Activated T-helper 2 cell treated with anti-CD3 and anti-CD28 coated beads, Interferon-gamma antibody, Interleukin-2, Interleukin-4, amounts not matched to agents 10 μg/mL and 5 μg/mL and 100 μg/mL, durations not matched to agents 14 hours and 24 hours and 36 hours (primary cell): ENCODE results near the gene AP1B1. TPM values are rescaled to one million over a fixed set of nuclear protein-coding genes. Genes with fewer than 3 reads are reported as not detected.
"Not testable (repeated sequence)": the region's sequence is repeated elsewhere in the genome, so short reads cannot be mapped to it uniquely, and the experiment has no call there.

Experiments
- DNase-seq: peaks from one replicate; pipeline ENCODE4 v3.0.0; 2021; ENCODE audit warnings: low spot score
- H3K27ac Mint-ChIP-seq: one replicate; pipeline ENCODE4 v1.8.0; 2021; ENCODE audit warnings: mixed read lengths
- H3K27me3 Mint-ChIP-seq: one replicate; pipeline ENCODE4 v1.8.0; 2021; ENCODE audit warnings: low read depth, mixed read lengths
- H3K36me3 Mint-ChIP-seq: one replicate; pipeline ENCODE4 v1.8.0; 2021; ENCODE audit warnings: low read depth, mixed read lengths
- H3K4me1 Mint-ChIP-seq: one replicate; pipeline ENCODE4 v1.8.0; 2021; ENCODE audit warnings: low read depth, mixed read lengths
- H3K4me3 Mint-ChIP-seq: one replicate; pipeline ENCODE4 v1.8.0; 2021; ENCODE audit warnings: low read depth, mild to moderate bottlenecking, moderate library complexity, mixed read lengths
- H3K9me3 Mint-ChIP-seq: one replicate; pipeline ENCODE4 v1.8.0; 2021; ENCODE audit warnings: mixed read lengths
- intact Hi-C: fragments of 100-400 bp; cut with micrococcal nuclease; formaldehyde crosslinking; loops from one replicate; pipeline ENCODE4 v1.15.1; 2023
- total RNA-seq: library from RNA; stranded (reverse); gene quantifications from 2 replicates; pipeline ENCODE4 v1.2.3, GENCODE V29; 2022

AP1B1 gene
- total RNA-seq, 1 donor from 2014 or later = 73.4 TPM

- peaks cover 13% of the 10 kb centered on the region for H3K36me3 Mint-ChIP-seq
- no peak overlapping the region for H3K27ac Mint-ChIP-seq
- no peaks in the 10 kb centered on the region for H3K9me3 Mint-ChIP-seq
- H3K4me3 Mint-ChIP-seq = no peak overlapping the region
- intact Hi-C loops = no loop called here
- no peaks in the 10 kb centered on the region for H3K27me3 Mint-ChIP-seq
- no peak for DNase-seq
- H3K4me1 Mint-ChIP-seq = peaks cover 28% of the 10 kb centered on the region
Observed at GRCh38 chr22:29382580-29383302, 5.6 kb downstream of the AP1B1 start.

- intact Hi-C loops = no loop called here
- Mint-ChIP-seq H3K27ac (no peak overlapping the region), H3K9me3 (no peaks in the 10 kb centered on the region), H3K4me1 (peaks cover 22% of the 10 kb centered on the region), H3K27me3 (no peaks in the 10 kb centered on the region), H3K4me3 (no peak overlapping the region), H3K36me3 (peaks cover 27% of the 10 kb centered on the region)
- no peak for DNase-seq
Observed at GRCh38 chr22:29380856-29381255, 7.5 kb downstream of the AP1B1 start.

- Mint-ChIP-seq H3K4me1 (peaks cover 22% of the 10 kb centered on the region), H3K27ac (no peak overlapping the region), H3K27me3 (no peaks in the 10 kb centered on the region), H3K36me3 (peaks cover 28% of the 10 kb centered on the region), H3K4me3 (no peak overlapping the region), H3K9me3 (no peaks in the 10 kb centered on the region)
- intact Hi-C loops = no loop called here
- no peak for DNase-seq
Observed at GRCh38 chr22:29380032-29380781, 8.2 kb downstream of the AP1B1 start.

- Mint-ChIP-seq H3K27me3 (no peaks in the 10 kb centered on the region), H3K4me1 (peaks cover 22% of the 10 kb centered on the region), H3K9me3 (no peaks in the 10 kb centered on the region), H3K4me3 (no peak overlapping the region), H3K36me3 (peaks cover 24% of the 10 kb centered on the region), H3K27ac (no peak overlapping the region)
- intact Hi-C loops = no loop called here
- DNase-seq = no peak
Observed at GRCh38 chr22:29379258-29379657, 9.1 kb downstream of the AP1B1 start.

- peaks cover 22% of the 10 kb centered on the region for H3K4me1 Mint-ChIP-seq
- no peaks in the 10 kb centered on the region for H3K27me3 Mint-ChIP-seq
- peaks cover 24% of the 10 kb centered on the region for H3K36me3 Mint-ChIP-seq
- intact Hi-C loops = no loop called here
- no peaks in the 10 kb centered on the region for H3K9me3 Mint-ChIP-seq
- DNase-seq = no peak
- no peak overlapping the region for H3K27ac Mint-ChIP-seq
- no peak overlapping the region for H3K4me3 Mint-ChIP-seq
Observed at GRCh38 chr22:29377979-29378378, 10.4 kb downstream of the AP1B1 start.

GRCh38 chr22:29376705-29377104 lies 11.7 kb downstream of the AP1B1 start:
- DNase-seq, H3K4me3 Mint-ChIP-seq, H3K9me3 Mint-ChIP-seq, H3K27ac Mint-ChIP-seq, intact Hi-C loops, H3K27me3 Mint-ChIP-seq: not testable (repeated sequence)
- H3K4me1 Mint-ChIP-seq = peaks cover 20% of the 10 kb centered on the region
- H3K36me3 Mint-ChIP-seq = peaks cover 26% of the 10 kb centered on the region

- DNase-seq = no peak
- H3K27me3 Mint-ChIP-seq = no peaks in the 10 kb centered on the region
- peaks cover 30% of the 10 kb centered on the region for H3K36me3 Mint-ChIP-seq
- peak overlapping the region; percentile 2 for H3K27ac Mint-ChIP-seq
- no peak overlapping the region for H3K4me3 Mint-ChIP-seq
- intact Hi-C loops = no loop called here
- H3K9me3 Mint-ChIP-seq = no peaks in the 10 kb centered on the region
- peaks cover 17% of the 10 kb centered on the region for H3K4me1 Mint-ChIP-seq
Observed at GRCh38 chr22:29375398-29376076, 12.8 kb downstream of the AP1B1 start.

- H3K27ac Mint-ChIP-seq, H3K4me3 Mint-ChIP-seq, intact Hi-C loops, H3K27me3 Mint-ChIP-seq, DNase-seq, H3K9me3 Mint-ChIP-seq: not testable (repeated sequence)
- peaks cover 17% of the 10 kb centered on the region for H3K4me1 Mint-ChIP-seq
- H3K36me3 Mint-ChIP-seq = peaks cover 30% of the 10 kb centered on the region
Observed at GRCh38 chr22:29374806-29375205, 13.6 kb downstream of the AP1B1 start.

GRCh38 chr22:29374401-29374800 lies 14.0 kb downstream of the AP1B1 start:
- Mint-ChIP-seq H3K27ac (no peak overlapping the region), H3K9me3 (no peaks in the 10 kb centered on the region), H3K4me1 (peaks cover 15% of the 10 kb centered on the region), H3K36me3 (peaks cover 29% of the 10 kb centered on the region), H3K27me3 (no peaks in the 10 kb centered on the region), H3K4me3 (no peak overlapping the region)
- intact Hi-C loops = no loop called here
- no peak for DNase-seq

GRCh38 chr22:29370537-29370936 lies 17.8 kb downstream of the AP1B1 start:
- no peaks in the 10 kb centered on the region for H3K9me3 Mint-ChIP-seq
- DNase-seq = no peak
- H3K27me3 Mint-ChIP-seq = no peaks in the 10 kb centered on the region
- H3K27ac Mint-ChIP-seq = no peak overlapping the region
- peaks cover 12% of the 10 kb centered on the region for H3K4me1 Mint-ChIP-seq
- H3K4me3 Mint-ChIP-seq = no peak overlapping the region
- intact Hi-C loops = no loop called here
- H3K36me3 Mint-ChIP-seq = peaks cover 22% of the 10 kb centered on the region

GRCh38 chr22:29369460-29369859 lies 18.9 kb downstream of the AP1B1 start:
- no peak for DNase-seq
- H3K4me1 Mint-ChIP-seq = peaks cover 9% of the 10 kb centered on the region
- intact Hi-C loops = no loop called here
- H3K36me3 Mint-ChIP-seq = peaks cover 22% of the 10 kb centered on the region
- H3K27ac Mint-ChIP-seq = no peak overlapping the region
- H3K4me3 Mint-ChIP-seq = no peak overlapping the region
- H3K27me3 Mint-ChIP-seq = no peaks in the 10 kb centered on the region
- H3K9me3 Mint-ChIP-seq = no peaks in the 10 kb centered on the region

- intact Hi-C loops = no loop called here
- peaks cover 47% of the 10 kb centered on the region for H3K36me3 Mint-ChIP-seq
- DNase-seq = no peak
- no peak overlapping the region for H3K4me3 Mint-ChIP-seq
- H3K27me3 Mint-ChIP-seq = no peaks in the 10 kb centered on the region
- no peaks in the 10 kb centered on the region for H3K4me1 Mint-ChIP-seq
- H3K9me3 Mint-ChIP-seq = no peaks in the 10 kb centered on the region
- H3K27ac Mint-ChIP-seq = no peak overlapping the region
Observed at GRCh38 chr22:29359469-29359868, 28.9 kb downstream of the AP1B1 start.
